MCF 10A (cell line): Measurements from ENCODE around the gene FOCAD. TPM values are rescaled to one million over a fixed set of nuclear protein-coding genes. Genes with fewer than 3 reads are reported as not detected.

Experiments
- Bru-seq: library from RNA; stranded (reverse); fragments of 400-500 nt; gene quantifications from one replicate; lab custom pipeline; 2021; lab: Mats Ljungman, UMichigan
- BruChase-seq, 2 experiments: library from RNA; stranded (reverse); fragments of 400-500 nt; gene quantifications; one replicate each; lab custom pipeline; 2021; lab: Mats Ljungman, UMichigan
- BruUV-seq: library from RNA; stranded (reverse); fragments of 400-500 nt; replicated peaks from 2 replicates; lab custom pipeline; 2021; lab: Mats Ljungman, UMichigan
- CTCF ChIA-PET: fragments of 300-600 bp; sonication (Branson Sonifier 250); formaldehyde crosslinking; extraction: SDS; loops from one replicate; lab custom pipeline; 2021; ENCODE audit warnings: antibody characterized with exemption, inconsistent platforms; lab: Yijun Ruan, JAX
- POLR2A ChIA-PET: fragments of 300-600, 350-650 bp; sonication (Branson Sonifier 250); formaldehyde crosslinking; extraction: SDS; loops from one replicate; lab custom pipeline; 2020; ENCODE audit warnings: antibody characterized with exemption, inconsistent platforms; lab: Yijun Ruan, JAX
- DNase-seq: peaks from one replicate; pipeline ENCODE4 v3.0.0-alpha.2; 2018; ENCODE audit not compliant: unreplicated experiment
- H3K27ac Mint-ChIP-seq: one replicate; pipeline ENCODE4 v1.8.0; 2022; ENCODE audit warnings: mild to moderate bottlenecking, low read depth, mixed read lengths; ENCODE audit not compliant: unreplicated experiment
- H3K27me3 Mint-ChIP-seq: one replicate; pipeline ENCODE4 v1.8.0; 2022; ENCODE audit warnings: mixed read lengths; ENCODE audit not compliant: insufficient read depth, unreplicated experiment
- H3K36me3 Mint-ChIP-seq: one replicate; pipeline ENCODE4 v1.8.0; 2022; ENCODE audit warnings: mild to moderate bottlenecking, moderate library complexity, mixed read lengths; ENCODE audit not compliant: insufficient read depth, unreplicated experiment
- H3K4me1 Mint-ChIP-seq: one replicate; pipeline ENCODE4 v1.8.0; 2022; ENCODE audit warnings: mixed read lengths; ENCODE audit not compliant: insufficient read depth, unreplicated experiment
- H3K4me3 Mint-ChIP-seq: one replicate; pipeline ENCODE4 v1.8.0; 2022; ENCODE audit warnings: mild to moderate bottlenecking, moderate library complexity, mixed read lengths; ENCODE audit not compliant: unreplicated experiment
- H3K9me3 Mint-ChIP-seq: one replicate; pipeline ENCODE4 v1.8.0; 2022; ENCODE audit warnings: mixed read lengths; ENCODE audit not compliant: unreplicated experiment
- CTCF ChIP-seq: fragments of 200-600 bp; IDR thresholded peaks from one replicate; pipeline ENCODE4 v1.8.0; 2022; ENCODE audit warnings: antibody characterized with exemption, mild to moderate bottlenecking; ENCODE audit not compliant: unreplicated experiment
- intact Hi-C: fragments of 100-400 bp; cut with micrococcal nuclease; formaldehyde crosslinking; loops from 2 replicates; pipeline ENCODE4 v1.14.1; 2022
- long read RNA-seq: library from polyadenylated mRNA; stranded (forward); transcript quantifications from one replicate; pipeline ENCODE4 v2.0.0, GENCODE V29; 2022
- total RNA-seq: library from RNA; stranded (reverse); gene quantifications from 2 replicates; pipeline ENCODE4 v1.2.3, GENCODE V29; 2022

Gene FOCAD, protein sequence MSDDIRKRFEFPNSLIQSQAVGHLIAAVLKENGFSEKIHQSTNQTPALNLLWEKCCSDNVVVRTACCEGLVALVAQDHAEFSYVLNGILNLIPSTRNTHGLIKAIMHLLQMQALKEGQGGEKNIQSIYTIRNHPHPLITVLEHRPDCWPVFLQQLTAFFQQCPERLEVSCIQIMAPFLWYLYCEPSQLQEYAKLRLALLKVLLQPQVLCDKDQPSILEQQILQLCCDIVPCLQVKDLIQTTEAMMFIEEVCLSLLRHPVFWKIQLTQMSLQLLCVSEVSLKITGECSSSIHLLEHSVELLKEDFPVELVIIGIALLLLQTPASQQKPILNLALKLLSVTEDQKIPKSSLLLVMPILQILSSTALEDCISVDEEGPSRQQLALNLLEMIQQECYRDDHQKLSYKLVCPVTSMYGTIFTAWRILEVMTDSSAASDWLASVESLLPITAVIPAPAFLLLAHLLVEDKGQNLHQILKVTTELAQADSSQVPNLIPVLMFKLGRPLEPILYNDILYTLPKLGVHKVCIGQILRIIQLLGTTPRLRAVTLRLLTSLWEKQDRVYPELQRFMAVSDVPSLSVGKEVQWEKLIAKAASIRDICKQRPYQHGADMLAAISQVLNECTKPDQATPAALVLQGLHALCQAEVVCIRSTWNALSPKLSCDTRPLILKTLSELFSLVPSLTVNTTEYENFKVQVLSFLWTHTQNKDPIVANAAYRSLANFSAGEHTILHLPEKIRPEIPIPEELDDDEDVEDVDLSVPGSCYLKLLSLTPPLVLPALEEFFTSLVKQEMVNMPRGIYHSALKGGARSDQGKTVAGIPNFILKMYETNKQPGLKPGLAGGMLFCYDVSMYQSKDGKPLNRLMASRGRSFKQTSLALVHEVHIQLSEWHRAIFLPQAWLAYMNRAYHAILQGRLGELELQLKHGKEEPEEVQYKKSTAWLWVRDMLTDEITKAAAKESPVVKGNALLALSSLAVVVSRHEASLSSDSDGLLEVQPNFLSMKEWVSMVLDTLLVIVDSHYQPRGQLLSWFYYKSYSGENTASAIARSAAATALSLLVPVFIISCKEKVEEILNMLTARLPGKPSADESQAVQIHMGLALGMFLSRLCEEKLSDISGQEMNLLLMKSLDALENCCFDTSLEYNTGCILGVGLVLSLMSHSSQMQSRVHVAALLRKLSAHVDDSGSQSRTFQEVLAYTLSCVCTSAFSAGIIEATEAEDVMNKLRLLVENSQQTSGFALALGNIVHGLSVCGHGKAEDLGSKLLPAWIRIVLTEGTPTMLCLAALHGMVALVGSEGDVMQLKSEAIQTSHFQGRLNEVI (N-terminal part only)
- 20.7 and 23.6 TPM in 2 replicates for total RNA-seq
- Bru-seq, nascent RNA, result percentile 76 among the genes with signal in this experiment
- percentile 64 among the genes with signal in this experiment for BruChase-seq, experiment 1, labeled RNA remaining after a 6-hour chase
- percentile 72 among the genes with signal in this experiment for BruChase-seq, experiment 2, labeled RNA remaining after a 2-hour chase
- long read RNA-seq, full-length matches to known transcripts, result 4 of 49 reads
- long read RNA-seq, partial matches to known transcripts, result 8 of 49 reads
- long read RNA-seq, other reads (novel, unspliced or antisense), result 37 of 49 reads

GRCh38 chr9:20684035-20684874 is at the start of gene FOCAD:
TSS of gene FOCAD (plus strand) at chr9:20684259. CDS start at chr9:20715354, 31,095 bp downstream.
- peak; percentile 95 for DNase-seq
- no peaks in the 10 kb centered on the region for H3K9me3 Mint-ChIP-seq
- peak within 1 kb of the TSS; percentile 73 for H3K27ac Mint-ChIP-seq
- H3K27me3 Mint-ChIP-seq, result no peaks in the 10 kb centered on the region
- H3K4me3 Mint-ChIP-seq, result peak within 1 kb of the TSS; percentile 82
- H3K36me3 Mint-ChIP-seq, result peaks cover 4% of the 10 kb centered on the region
- ChIA-PET CTCF (interaction anchor here (0.6 to 4.2 kb wide), 5 partner anchors 18 to 1228 kb away, joined by 3 to 24 read pairs (median 4); partner anchors contain the start of gene MLLT3), POLR2A (interaction anchor here (0.5 to 3.3 kb wide), 26 partner anchors 8 to 1305 kb away, joined by 3 to 52 read pairs (median 4); partner anchors contain the start of gene MLLT3)
- BruUV-seq, result no TSS peak
- intact Hi-C loops, result loop anchor here (2.0 to 10.0 kb wide), 2 partner anchors 61 to 201 kb away; partner anchors contain the start of gene MLLT3
- H3K4me1 Mint-ChIP-seq, result peaks cover 22% of the 10 kb centered on the region
- TF ChIP-seq CTCF, result no peak

GRCh38 chr9:20634895-20635294 is 49.2 kb upstream of the FOCAD start:
- Mint-ChIP-seq H3K36me3 (no peaks in the 10 kb centered on the region), H3K9me3 (no peaks in the 10 kb centered on the region), H3K27me3 (peaks cover 81% of the 10 kb centered on the region), H3K27ac (no peak overlapping the region), H3K4me1 (peaks cover 5% of the 10 kb centered on the region), H3K4me3 (no peak overlapping the region)
- intact Hi-C loops, result no loop called here
- POLR2A ChIA-PET, result interaction anchor here (0.9 to 1.3 kb wide), 2 partner anchors 12 to 24 kb away, joined by 3 to 4 read pairs; no protein-coding TSS in a partner anchor
- BruUV-seq, result no TSS peak
- no peak for DNase-seq
- TF ChIP-seq CTCF, result no peak
- CTCF ChIA-PET, result interaction anchor here (4.5 kb wide), 1 partner anchor 10 kb away, joined by 19 read pairs; no protein-coding TSS in a partner anchor

- intact Hi-C loops, result no loop called here
- Mint-ChIP-seq H3K9me3 (no peaks in the 10 kb centered on the region), H3K36me3 (no peaks in the 10 kb centered on the region), H3K27me3 (peaks cover 76% of the 10 kb centered on the region), H3K4me3 (no peak overlapping the region), H3K4me1 (peaks cover 12% of the 10 kb centered on the region), H3K27ac (no peak overlapping the region)
- ChIA-PET POLR2A (no interaction called here), CTCF (interaction anchor here (0.6 to 4.5 kb wide), 3 partner anchors 12 to 1161 kb away, joined by 3 to 19 read pairs (median 3); no protein-coding TSS in a partner anchor)
- BruUV-seq, result no TSS peak
- TF ChIP-seq CTCF, result no peak
- peak; percentile 18 for DNase-seq
Measured at GRCh38 chr9:20636888-20637440, 47.1 kb upstream of the FOCAD start.
